Measurements from ENCODE around the gene TMEM223. TPM values are rescaled to one million over a fixed set of nuclear protein-coding genes. Genes with fewer than 3 reads are reported as not detected.

TMEM223 gene
- total RNA-seq, 1 donor from 2014 or later: 58.9 TPM

DNA sequence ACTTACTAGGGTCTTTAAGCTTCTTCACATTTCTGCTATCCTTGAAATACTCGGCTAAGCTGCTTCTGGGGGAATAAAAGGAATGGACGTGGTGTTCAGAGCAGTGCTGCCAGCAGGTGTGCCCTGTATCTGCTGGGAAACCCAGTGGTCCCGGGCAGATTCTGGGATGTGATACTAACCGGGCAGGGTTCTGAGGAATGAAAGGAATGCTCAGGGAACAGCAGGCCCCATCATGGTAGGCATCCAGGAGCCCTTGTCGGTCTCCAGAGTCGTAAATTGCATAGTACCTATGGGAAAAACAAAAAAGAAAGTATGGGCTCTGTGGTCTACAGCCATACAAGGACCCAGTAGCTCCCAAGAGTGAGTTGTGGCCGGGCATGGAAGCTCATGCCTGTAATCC lies 4.5 kb upstream of the TMEM223 start:
- no peak overlapping the region for H3K4me3 ChIP-seq (ENCODE audit: low read depth, low read length)
- TF ChIP-seq, protein P1, sequence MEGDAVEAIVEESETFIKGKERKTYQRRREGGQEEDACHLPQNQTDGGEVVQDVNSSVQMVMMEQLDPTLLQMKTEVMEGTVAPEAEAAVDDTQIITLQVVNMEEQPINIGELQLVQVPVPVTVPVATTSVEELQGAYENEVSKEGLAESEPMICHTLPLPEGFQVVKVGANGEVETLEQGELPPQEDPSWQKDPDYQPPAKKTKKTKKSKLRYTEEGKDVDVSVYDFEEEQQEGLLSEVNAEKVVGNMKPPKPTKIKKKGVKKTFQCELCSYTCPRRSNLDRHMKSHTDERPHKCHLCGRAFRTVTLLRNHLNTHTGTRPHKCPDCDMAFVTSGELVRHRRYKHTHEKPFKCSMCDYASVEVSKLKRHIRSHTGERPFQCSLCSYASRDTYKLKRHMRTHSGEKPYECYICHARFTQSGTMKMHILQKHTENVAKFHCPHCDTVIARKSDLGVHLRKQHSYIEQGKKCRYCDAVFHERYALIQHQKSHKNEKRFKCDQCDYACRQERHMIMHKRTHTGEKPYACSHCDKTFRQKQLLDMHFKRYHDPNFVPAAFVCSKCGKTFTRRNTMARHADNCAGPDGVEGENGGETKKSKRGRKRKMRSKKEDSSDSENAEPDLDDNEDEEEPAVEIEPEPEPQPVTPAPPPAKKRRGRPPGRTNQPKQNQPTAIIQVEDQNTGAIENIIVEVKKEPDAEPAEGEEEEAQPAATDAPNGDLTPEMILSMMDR (conservative IDR thresholded peaks at IDR 0.05; ENCODE audit: low read depth, low read length): no peak
- DNase-seq (ENCODE audit: low read depth): no peak

DNA sequence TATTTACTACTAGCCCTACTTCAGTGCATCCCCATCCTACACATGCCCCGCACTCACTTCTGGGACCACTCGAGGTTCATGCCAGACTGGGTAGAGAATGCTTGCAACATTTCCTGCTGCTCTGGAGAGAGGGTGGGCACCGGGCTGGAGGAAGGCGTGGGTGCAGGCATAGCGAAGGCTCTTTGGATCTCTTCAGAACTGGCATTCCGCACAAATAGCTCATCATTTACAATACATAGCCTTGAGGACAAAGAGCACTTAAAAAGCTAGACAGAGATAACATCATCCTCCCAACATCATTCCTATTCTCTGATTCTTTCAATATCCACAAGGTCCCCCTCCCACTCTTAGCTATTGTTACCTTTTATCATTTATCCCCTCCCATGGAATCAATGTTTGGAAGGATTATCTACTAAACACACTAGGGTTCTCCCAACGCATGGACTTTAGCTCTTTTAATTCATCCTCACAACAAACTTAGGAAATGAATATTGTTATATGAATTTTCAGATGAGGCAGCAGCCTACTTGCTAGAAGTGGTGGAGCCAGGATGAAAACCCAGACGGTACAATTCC lies 2.5 kb upstream of the TMEM223 start:
- H3K4me3 ChIP-seq (ENCODE audit: low read depth, low read length): no peak overlapping the region
- DNase-seq (ENCODE audit: low read depth): no peak
- TF ChIP-seq, protein P1 (conservative IDR thresholded peaks at IDR 0.05; ENCODE audit: low read depth, low read length): no peak

DNA sequence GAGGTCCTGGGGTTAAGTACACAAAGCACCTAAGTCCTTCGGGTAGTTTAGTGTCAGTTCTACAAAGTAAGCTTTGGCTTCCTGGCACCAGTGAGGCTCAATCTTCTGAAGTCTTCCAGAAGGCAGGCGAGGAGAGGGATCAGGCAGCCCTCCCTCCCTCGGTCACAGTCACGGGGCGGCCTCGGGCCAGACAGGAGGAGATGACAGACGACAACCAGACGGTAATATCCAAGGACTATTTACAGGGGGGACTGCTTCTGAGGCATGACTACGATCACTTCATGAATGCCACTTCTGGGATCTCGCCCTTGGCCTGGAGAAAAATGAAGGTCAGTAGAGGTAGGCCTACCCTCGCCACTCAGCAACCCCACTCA lies 383 bp upstream of the TMEM223 start:
- H3K4me3 ChIP-seq (ENCODE audit: low read depth, low read length): peak overlapping the region; percentile 95
- TF ChIP-seq, protein P1 (conservative IDR thresholded peaks at IDR 0.05; ENCODE audit: low read depth, low read length): peak; percentile 6
- DNase-seq (ENCODE audit: low read depth): no peak

DNA sequence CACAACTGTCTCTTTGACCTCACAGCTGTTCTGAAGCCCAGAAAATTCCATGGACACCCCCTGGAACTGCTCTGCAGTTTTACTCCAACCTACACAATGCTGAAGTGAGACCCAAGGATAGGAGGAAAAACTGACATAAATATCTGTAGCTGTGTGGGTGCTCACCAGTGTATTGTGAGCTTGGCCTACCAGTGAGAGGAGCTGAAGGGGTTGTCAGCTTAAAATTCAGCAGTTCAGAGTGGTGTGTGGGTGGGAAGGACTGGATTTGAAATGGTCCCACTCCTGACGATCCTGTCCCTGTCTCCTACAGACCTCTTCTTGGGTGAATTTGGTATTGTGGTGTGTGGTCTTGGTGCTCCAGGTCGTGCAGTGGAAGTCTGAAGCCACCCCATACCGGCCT lies 2.2 kb downstream of the TMEM223 start:
- no peak overlapping the region for H3K4me3 ChIP-seq (ENCODE audit: low read depth, low read length)
- TF ChIP-seq, protein P1 (conservative IDR thresholded peaks at IDR 0.05; ENCODE audit: low read depth, low read length): no peak
- no peak for DNase-seq (ENCODE audit: low read depth)

DNA sequence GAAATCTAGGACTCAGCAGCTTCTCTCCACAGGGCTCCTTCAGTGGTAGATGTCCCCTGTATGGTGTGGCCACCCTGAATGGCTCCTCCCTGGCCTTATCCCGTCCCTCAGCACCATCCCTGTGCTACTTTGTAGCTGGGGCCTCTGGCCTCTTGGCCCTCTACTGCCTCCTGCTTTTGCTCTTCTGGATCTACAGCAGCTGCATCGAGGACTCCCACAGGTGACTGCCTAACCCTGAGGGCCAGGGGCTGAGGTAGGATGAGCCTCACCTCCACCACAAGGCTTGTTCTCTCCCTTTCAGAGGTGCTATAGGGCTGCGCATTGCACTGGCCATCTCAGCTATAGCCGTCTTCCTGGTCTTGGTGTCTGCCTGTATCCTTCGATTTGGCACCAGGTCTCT lies 2.8 kb downstream of the TMEM223 start:
- no peak overlapping the region for H3K4me3 ChIP-seq (ENCODE audit: low read depth, low read length)
- TF ChIP-seq, protein P1 (conservative IDR thresholded peaks at IDR 0.05; ENCODE audit: low read depth, low read length): no peak
- no peak for DNase-seq (ENCODE audit: low read depth)

DNA sequence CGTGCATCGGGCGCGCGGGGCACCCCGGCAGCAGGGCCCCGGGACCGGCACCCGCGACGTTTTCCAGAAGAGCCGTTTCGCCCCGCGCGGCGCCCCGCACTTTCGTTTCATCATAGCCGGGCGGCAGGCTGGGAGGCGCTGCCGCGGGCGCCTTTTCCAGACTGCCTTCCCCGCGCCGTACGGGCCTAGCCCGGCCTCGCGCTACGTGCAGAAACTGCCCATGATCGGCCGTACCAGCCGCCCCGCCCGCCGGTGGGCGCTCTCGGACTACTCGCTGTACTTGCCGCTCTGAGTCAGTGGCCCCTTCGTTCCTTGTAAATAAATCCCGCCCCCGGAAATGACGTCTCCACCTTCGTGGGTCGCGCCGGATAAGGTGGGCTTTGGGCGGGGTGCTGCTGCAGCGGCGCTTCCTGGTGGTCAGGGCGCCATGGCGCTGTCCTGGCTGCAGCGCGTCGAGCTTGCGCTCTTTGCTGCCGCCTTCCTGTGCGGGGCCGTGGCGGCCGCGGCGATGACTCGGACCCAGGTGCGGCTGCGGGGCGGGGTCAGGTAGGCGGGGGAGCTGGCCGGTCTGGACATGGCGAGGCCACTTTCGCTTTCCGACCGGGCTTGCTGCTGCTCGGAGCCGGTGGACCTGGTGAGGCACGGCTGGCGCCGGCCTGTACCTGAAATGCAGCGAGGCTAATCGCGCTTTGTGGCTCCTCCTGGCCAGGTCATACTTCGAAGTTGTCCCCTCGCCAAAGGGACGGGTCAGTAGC lies 4.6 kb downstream of the TMEM223 start, which contains the start of gene TMEM179B:
TSS of gene TMEM179B (plus strand) at position 398 of the 755 bp plus-strand sequence. CDS start at position 428, 30 bp downstream.
- peak; percentile 69 for DNase-seq (ENCODE audit: low read depth)
- peak within 1 kb of the TSS; percentile 93 for H3K4me3 ChIP-seq (ENCODE audit: low read depth, low read length)
- TF ChIP-seq, protein P1 (conservative IDR thresholded peaks at IDR 0.05; ENCODE audit: low read depth, low read length): peak; percentile 63
